A549 (cell line): ENCODE measurements around the gene MICU2. TPM values are rescaled to one million over a fixed set of nuclear protein-coding genes. Genes with fewer than 3 reads are reported as not detected.

Source experiments
- ATAC-seq, 2 experiments: fragments of 200-7000 bp in 1 of 2; fragments of >200 bp in 1 of 2; cut with Nextera tagmentation in 1 of 2; cut with Tn5 transposase in 1 of 2; 3 replicates each; pipeline versions ENCODE4 v1.8.0 to v1.9.1; 2018 to 2020; ENCODE audit warnings: mild to moderate bottlenecking in 1 of 2, moderate library complexity in 1 of 2
- CTCF ChIA-PET: fragments of 300-600 bp; sonication (Branson Sonifier 250); formaldehyde crosslinking; extraction: SDS; loops from one replicate; lab custom pipeline; 2021; ENCODE audit warnings: antibody characterized with exemption, inconsistent platforms; lab: Yijun Ruan, JAX
- POLR2A ChIA-PET: fragments of 350-600 bp; formaldehyde crosslinking; extraction: SDS; loops from one replicate; lab custom pipeline; 2021; ENCODE audit warnings: antibody characterized with exemption, inconsistent platforms; lab: Yijun Ruan, JAX
- DNase-seq, 2 experiments: peaks; one replicate each; pipeline versions ENCODE4 v3.0.0 to v3.0.0-alpha.2; 2011 to 2016; ENCODE audit warnings: low read depth in 1 of 2, low spot score in 1 of 2
- FAIRE-seq: peaks from 2 replicates; lab custom pipeline; 2011; peaks lifted over from hg19 to GRCh38; lab: Jason Lieb, UNC
- H3K27ac ChIP-seq, 2 experiments: fragments of >200 bp; sonication (Bioruptor Twin); formaldehyde crosslinking; 3 replicates each; pipeline ENCODE4 v1.5.1; 2016 to 2017
- H3K4me1 ChIP-seq: fragments of >200 bp; sonication (Bioruptor Twin); formaldehyde crosslinking; 3 replicates; pipeline ENCODE4 v1.6.1; 2016
- H3K4me2 ChIP-seq: fragments of >200 bp; sonication (Bioruptor Twin); formaldehyde crosslinking; 3 replicates; pipeline ENCODE4 v1.6.1; 2016
- H3K4me3 ChIP-seq: fragments of >200 bp; sonication (Bioruptor Twin); formaldehyde crosslinking; 3 replicates; pipeline ENCODE4 v1.5.1; 2016
- H3K9me3 ChIP-seq: fragments of >200 bp; sonication (Bioruptor Twin); formaldehyde crosslinking; 3 replicates; pipeline ENCODE4 v1.6.1; 2016
- BHLHE40 ChIP-seq: IDR thresholded peaks from 2 replicates; pipeline ENCODE4 v1.6.1; 2012; ENCODE audit warnings: low read depth, low read length, inconsistent platforms
- CEBPB ChIP-seq, 2 experiments: fragments of >200 bp in 1 of 2; sonication (Bioruptor Twin) in 1 of 2; formaldehyde crosslinking in 1 of 2; IDR thresholded peaks; 2 replicates each; pipeline ENCODE4 v1.6.1; 2012 to 2016
- CHD4 ChIP-seq: fragments of 200-600 bp; sonication (generic); IDR thresholded peaks from 2 replicates; pipeline ENCODE4 v1.6.1; 2016; ENCODE audit warnings: antibody characterized with exemption, mild to moderate bottlenecking, borderline replicate concordance
- E2F6 ChIP-seq: IDR thresholded peaks from 2 replicates; pipeline ENCODE4 v1.6.1; 2012; ENCODE audit warnings: low read depth, borderline replicate concordance
- EHF ChIP-seq: fragments of 250-450 bp; sonication (Bioruptor Pico); IDR thresholded peaks from 2 replicates; pipeline ENCODE4 v1.5.0; 2020; ENCODE audit warnings: mild to moderate bottlenecking
- EHMT2 ChIP-seq: fragments of 200-600 bp; sonication (generic); IDR thresholded peaks from 2 replicates; pipeline ENCODE4 v1.6.1; 2016; ENCODE audit warnings: antibody characterized with exemption, low read depth, mild to moderate bottlenecking, moderate library complexity
- ESRRA ChIP-seq: fragments of 150-350 bp; IDR thresholded peaks from 2 replicates; pipeline ENCODE4 v1.6.1; 2014; ENCODE audit warnings: mild to moderate bottlenecking, low read length, borderline replicate concordance
- FOXS1 ChIP-seq: fragments of 250-450 bp; sonication (Bioruptor Pico); IDR thresholded peaks from 2 replicates; pipeline ENCODE4 v1.5.0; 2020; ENCODE audit warnings: mild to moderate bottlenecking, moderate library complexity
- HMGXB4 ChIP-seq: fragments of 250-450 bp; sonication (Bioruptor Pico); IDR thresholded peaks from 2 replicates; pipeline ENCODE4 v1.5.0; 2021; ENCODE audit warnings: mild to moderate bottlenecking, moderate library complexity, borderline replicate concordance
- HOXA7 ChIP-seq: fragments of 250-450 bp; sonication (Bioruptor Pico); IDR thresholded peaks from 2 replicates; pipeline ENCODE4 v1.5.0; 2020; ENCODE audit warnings: mild to moderate bottlenecking, moderate library complexity
- HOXB13 ChIP-seq: fragments of 250-450 bp; sonication (Bioruptor Pico); IDR thresholded peaks from 2 replicates; pipeline ENCODE4 v1.5.0; 2020; ENCODE audit warnings: low read depth, mild to moderate bottlenecking, moderate library complexity
- KDM5A ChIP-seq: fragments of 200-600 bp; sonication (generic); IDR thresholded peaks from 2 replicates; pipeline ENCODE4 v1.6.1; 2016; ENCODE audit warnings: antibody characterized with exemption, mild to moderate bottlenecking
- MYC ChIP-seq: IDR thresholded peaks from 2 replicates; pipeline ENCODE4 v1.6.1; 2012; ENCODE audit warnings: mild to moderate bottlenecking, inconsistent platforms, low read length, improper control_type of control experiment, borderline replicate concordance
- NFE2L2 ChIP-seq: fragments of 150-350 bp; conservative IDR thresholded peaks from 2 replicates; pipeline ENCODE4 v1.6.1; 2014; ENCODE audit warnings: low read length
- NPAS2 ChIP-seq: fragments of 250-450 bp; sonication (Bioruptor Pico); IDR thresholded peaks from 2 replicates; pipeline ENCODE4 v1.8.0; 2022; ENCODE audit warnings: mild to moderate bottlenecking, moderate library complexity, borderline replicate concordance
- PHF8 ChIP-seq: fragments of 200-600 bp; sonication (generic); IDR thresholded peaks from 2 replicates; pipeline ENCODE4 v1.6.1; 2016; ENCODE audit warnings: low read depth, mild to moderate bottlenecking, antibody characterized with exemption, moderate library complexity, borderline replicate concordance
- POLR2A ChIP-seq: IDR thresholded peaks from 2 replicates; pipeline ENCODE4 v1.6.1; 2012; ENCODE audit warnings: mild to moderate bottlenecking, low read length
- RCOR1 ChIP-seq: fragments of 150-350 bp; IDR thresholded peaks from 2 replicates; pipeline ENCODE4 v1.6.1; 2014; ENCODE audit warnings: antibody characterized with exemption, low read length, low read depth
- SMC3 ChIP-seq: fragments of >200 bp; sonication (Bioruptor Twin); formaldehyde crosslinking; IDR thresholded peaks from 3 replicates; pipeline ENCODE4 v1.6.1; 2018; ENCODE audit warnings: inconsistent platforms
- SREBF2 ChIP-seq: fragments of 450-650 bp; IDR thresholded peaks from 2 replicates; pipeline ENCODE4 v1.6.1; 2014; ENCODE audit warnings: mild to moderate bottlenecking, moderate library complexity
- USF2 ChIP-seq: fragments of 450-650 bp; IDR thresholded peaks from 2 replicates; pipeline ENCODE4 v1.6.1; 2014; ENCODE audit warnings: antibody characterized with exemption
- ZNF302 ChIP-seq: fragments of 250-450 bp; sonication (Bioruptor Pico); IDR thresholded peaks from 2 replicates; pipeline ENCODE4 v1.9.0; 2021; ENCODE audit warnings: inconsistent platforms, mild to moderate bottlenecking, moderate library complexity
- WGBS: methylation state at CpG from one replicate; pipeline ENCODE4 v1.1.6; 2017; ENCODE audit errors: missing lambda C conversion rate; 5-methylcytosine and 5-hydroxymethylcytosine counted together
- polyA plus RNA-seq, 4 experiments: library from polyadenylated mRNA; depleted of rRNA in 3 of 4; stranded (reverse); fragments of >200 nt; fragmentation: RNase III in 1 of 4; extraction: RNeasy Plus Mini Kit Qiagen cat#74134 plus additional on column Dnase treatment in 1 of 4; gene quantifications; 2 replicates in 3 of 4; 3 replicates in 1 of 4; pipeline ENCODE4 v1.2.3, GENCODE V29; 2011 to 2017

The MICU2 gene
- polyA plus RNA-seq, 2 of the 4 experiments (the other 2 are of a cell fraction), result 24.7 to 42.6 TPM

GRCh38 chr13:21458813-21459701 is 144.9 kb downstream of the MICU2 start, which contains the start of gene ZDHHC20:
Gene ZDHHC20, minus strand, starts transcription at chr13:21459303. Its CDS starts 132 bp downstream, at chr13:21459171.
- DNase-seq, result peak; percentile 50 to 75
- POLR2A ChIA-PET, result interaction anchor here (0.8 to 1.8 kb wide), 4 partner anchors 18 to 144 kb away, joined by 3 to 8 read pairs (median 3); partner anchors contain the start of gene MICU2
- peak; percentile 89 to 91 for ATAC-seq
- no peak for TF ChIP-seq HMGXB4 (CRISPR knock-in tag)
- no peak for TF ChIP-seq HOXB13
- peak; percentile 68 for TF ChIP-seq PHF8
- peak; percentile 63 for TF ChIP-seq POLR2A
- no peak for TF ChIP-seq ZNF302 (CRISPR knock-in tag)
- no peak for TF ChIP-seq ESRRA
- no peak for TF ChIP-seq KDM5A
- TF ChIP-seq CHD4, result no peak
- TF ChIP-seq SMC3, result no peak
- TF ChIP-seq, all 56 proteins: peak for 2
- no peaks in the 10 kb centered on the region for H3K9me3 ChIP-seq
- WGBS, result under 1% methylated on average over 16 of the region's 107 CpGs
- peak within 1 kb of the TSS; percentile 91 for H3K4me2 ChIP-seq
- peak within 1 kb of the TSS; percentile 75 for H3K4me3 ChIP-seq
- H3K4me1 ChIP-seq, result peaks cover 13% of the 10 kb centered on the region; the same call in 2 of the 3 replicates
- H3K27ac ChIP-seq, result peak within 1 kb of the TSS; percentile 89 to 99
- FAIRE-seq, result no peak
- CTCF ChIA-PET, result interaction anchor here (1.3 to 2.6 kb wide), 3 partner anchors 18 to 162 kb away, joined by 3 to 10 read pairs (median 7); no protein-coding TSS in a partner anchor

GRCh38 chr13:21458451-21458812 is 145.5 kb downstream of the MICU2 start:
- 3% methylated on average over 16 of the region's 16 CpGs for WGBS
- ATAC-seq, result peak in 1 of 2 experiments; percentile 63; a peak in 3 of 6 replicates
- Histone ChIP-seq H3K9me3 (no peaks in the 10 kb centered on the region), H3K27ac (peak overlapping the region; percentile 89 to 99), H3K4me2 (peak overlapping the region; percentile 91), H3K4me1 (peaks cover 13% of the 10 kb centered on the region; the same call in 2 of the 3 replicates), H3K4me3 (peak overlapping the region; percentile 75)
- DNase-seq, result peak; percentile 22 to 33
- TF ChIP-seq MYC (no peak), HOXA7 (CRISPR knock-in tag) (no peak), CEBPB (IDR thresholded peaks at IDR 0.05) (no peak), EHMT2 (no peak), HMGXB4 (CRISPR knock-in tag) (no peak), CHD4 (no peak)
- ChIA-PET CTCF (interaction anchor here (1.3 to 2.6 kb wide), 3 partner anchors 18 to 161 kb away, joined by 3 to 10 read pairs (median 7); no protein-coding TSS in a partner anchor), POLR2A (interaction anchor here (0.8 to 1.8 kb wide), 4 partner anchors 19 to 145 kb away, joined by 3 to 8 read pairs (median 3); partner anchors contain the start of gene MICU2)
- no peak for FAIRE-seq

GRCh38 chr13:21453387-21454081 is 150.4 kb downstream of the MICU2 start:
- ChIA-PET POLR2A (no interaction called here), CTCF (no interaction called here)
- Histone ChIP-seq H3K4me1 (peaks cover 13% of the 10 kb centered on the region; the same call in 2 of the 3 replicates), H3K4me2 (no peak overlapping the region), H3K27ac (no peak overlapping the region), H3K4me3 (no peak overlapping the region), H3K9me3 (no peaks in the 10 kb centered on the region)
- 94% methylated on average over 6 of the region's 6 CpGs for WGBS
- TF ChIP-seq CEBPB (IDR thresholded peaks at IDR 0.05) (no peak), NFE2L2 (no peak), E2F6 (no peak), SREBF2 (no peak), KDM5A (no peak), EHF (CRISPR knock-in tag) (no peak), RCOR1 (no peak), USF2 (no peak), FOXS1 (CRISPR knock-in tag) (no peak), BHLHE40 (no peak), NPAS2 (CRISPR knock-in tag) (no peak)
- ATAC-seq, result no peak
- FAIRE-seq, result no peak
- no peak for DNase-seq
